Suprapubic skin (tissue), 4 donors: ENCODE results near the gene A3GALT2. TPM values are rescaled to one million over a fixed set of nuclear protein-coding genes. Genes with fewer than 3 reads are reported as not detected.

ENCODE experiments used
- DNase-seq, 2 donors: peaks; one replicate each; pipeline ENCODE4 v3.0.0-alpha.2; 2019; ENCODE audit warnings: low spot score in 2 of 2
- H3K27ac ChIP-seq: fragments of 200-600 bp; sonication (generic); one replicate; pipeline ENCODE4 v1.5.1; 2019
- H3K27me3 ChIP-seq: fragments of 200-600 bp; sonication (generic); one replicate; pipeline ENCODE4 v1.5.1; 2019
- H3K36me3 ChIP-seq: fragments of 200-600 bp; sonication (generic); one replicate; pipeline ENCODE4 v1.5.1; 2019
- H3K4me1 ChIP-seq: fragments of 200-600 bp; sonication (generic); one replicate; pipeline ENCODE4 v1.5.1; 2019
- H3K4me3 ChIP-seq: fragments of 200-600 bp; sonication (generic); one replicate; pipeline ENCODE4 v1.5.1; 2019; ENCODE audit warnings: mild to moderate bottlenecking
- H3K9me3 ChIP-seq: fragments of 200-600 bp; sonication (generic); one replicate; pipeline ENCODE4 v1.5.1; 2019
- CTCF ChIP-seq, 2 donors: fragments of 200-600 bp in 1 of 2; fragments of 450-650 bp in 1 of 2; sonication (generic) in 1 of 2; IDR thresholded peaks; one replicate each; pipeline ENCODE4 v1.5.1; 2016 to 2019; ENCODE audit warnings: antibody characterized with exemption in 2 of 2, mild to moderate bottlenecking in 1 of 2, moderate library complexity in 1 of 2
- EP300 ChIP-seq: sonication (generic); formaldehyde crosslinking; IDR thresholded peaks from one replicate; pipeline ENCODE4 v1.6.1; 2017; ENCODE audit warnings: antibody characterized with exemption
- POLR2A ChIP-seq, 2 donors: fragments of 450-650 bp; IDR thresholded peaks; one replicate each; pipeline ENCODE4 v1.6.1; 2017; ENCODE audit warnings: antibody characterized with exemption in 2 of 2, mild to moderate bottlenecking in 2 of 2, moderate library complexity in 2 of 2
- POLR2AphosphoS5 ChIP-seq, 3 donors: sonication (generic); formaldehyde crosslinking; IDR thresholded peaks; one replicate each; pipeline ENCODE4 v1.6.1; 2017; ENCODE audit warnings: antibody characterized with exemption in 3 of 3
- WGBS: methylation state at CpG from one replicate; pipeline ENCODE4 v1.1.5; 2018; 5-methylcytosine and 5-hydroxymethylcytosine counted together
- total RNA-seq, 4 donors: library from RNA; depleted of rRNA; stranded (reverse); fragments of >200 nt; gene quantifications; one replicate each; pipeline ENCODE4 v1.1.0, GENCODE V29; 2016

The A3GALT2 gene
- total RNA-seq, 4 donors from 2014 or later: not detected

DNA sequence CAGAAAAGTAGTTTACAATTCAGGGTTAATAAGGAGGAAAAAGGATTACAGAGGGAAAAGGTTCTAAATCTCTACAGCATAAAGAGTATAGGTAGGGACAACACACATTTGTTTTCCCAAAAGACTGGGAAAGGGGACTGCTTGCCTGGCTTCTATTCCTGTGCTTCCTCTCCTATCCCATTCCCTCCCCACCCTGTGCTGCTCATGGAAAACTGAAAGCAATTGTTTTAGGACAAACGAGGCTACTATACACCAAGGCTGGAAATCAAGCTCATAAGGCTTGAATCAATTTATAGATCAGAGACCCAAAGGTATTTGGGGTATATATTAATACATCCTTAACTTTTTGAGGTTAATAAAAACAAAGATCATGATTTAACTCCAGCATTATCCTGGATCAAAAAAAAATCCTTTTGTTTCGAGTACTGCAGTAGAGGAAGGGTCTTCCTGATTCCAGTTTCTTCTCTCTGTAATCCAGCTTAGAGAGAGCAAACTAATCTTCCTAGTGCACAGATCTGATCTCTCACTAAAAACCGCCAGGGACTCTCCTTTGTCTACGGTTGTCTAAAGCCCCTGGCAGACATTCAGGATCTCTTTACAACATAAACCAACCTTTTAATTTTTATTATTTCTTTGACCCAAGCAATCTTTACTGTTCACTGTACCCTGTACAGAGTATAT, 37.4 kb upstream of the A3GALT2 start:
- no peak for DNase-seq
- no peak for TF ChIP-seq POLR2A (IDR thresholded peaks at IDR 0.05)
- no peak for TF ChIP-seq EP300
- no peak for TF ChIP-seq POLR2AphosphoS5 (IDR thresholded peaks at IDR 0.05)
- no peak for TF ChIP-seq CTCF (IDR thresholded peaks at IDR 0.05)
- Histone ChIP-seq H3K9me3 (no peaks in the 10 kb centered on the region), H3K4me3 (no peak overlapping the region), H3K27ac (no peak overlapping the region), H3K27me3 (no peaks in the 10 kb centered on the region), H3K4me1 (peaks cover 4% of the 10 kb centered on the region), H3K36me3 (peaks cover 9% of the 10 kb centered on the region)
- WGBS: 68% methylated on average over 4 of the region's 4 CpGs

GRCh38 chr1:33357099-33357498, 36.2 kb upstream of the A3GALT2 start:
- H3K27me3 ChIP-seq: no peaks in the 10 kb centered on the region
- no peak overlapping the region for H3K4me3 ChIP-seq
- no peaks in the 10 kb centered on the region for H3K4me1 ChIP-seq
- over 99% methylated on average over 5 of the region's 5 CpGs for WGBS
- no peak overlapping the region for H3K27ac ChIP-seq
- H3K9me3 ChIP-seq: no peaks in the 10 kb centered on the region
- peaks cover 9% of the 10 kb centered on the region for H3K36me3 ChIP-seq
- TF ChIP-seq POLR2A (IDR thresholded peaks at IDR 0.05) (no peak), CTCF (IDR thresholded peaks at IDR 0.05) (no peak), POLR2AphosphoS5 (IDR thresholded peaks at IDR 0.05) (no peak), EP300 (no peak)
- DNase-seq: peak in 1 of 2 donors; percentile 12

DNA sequence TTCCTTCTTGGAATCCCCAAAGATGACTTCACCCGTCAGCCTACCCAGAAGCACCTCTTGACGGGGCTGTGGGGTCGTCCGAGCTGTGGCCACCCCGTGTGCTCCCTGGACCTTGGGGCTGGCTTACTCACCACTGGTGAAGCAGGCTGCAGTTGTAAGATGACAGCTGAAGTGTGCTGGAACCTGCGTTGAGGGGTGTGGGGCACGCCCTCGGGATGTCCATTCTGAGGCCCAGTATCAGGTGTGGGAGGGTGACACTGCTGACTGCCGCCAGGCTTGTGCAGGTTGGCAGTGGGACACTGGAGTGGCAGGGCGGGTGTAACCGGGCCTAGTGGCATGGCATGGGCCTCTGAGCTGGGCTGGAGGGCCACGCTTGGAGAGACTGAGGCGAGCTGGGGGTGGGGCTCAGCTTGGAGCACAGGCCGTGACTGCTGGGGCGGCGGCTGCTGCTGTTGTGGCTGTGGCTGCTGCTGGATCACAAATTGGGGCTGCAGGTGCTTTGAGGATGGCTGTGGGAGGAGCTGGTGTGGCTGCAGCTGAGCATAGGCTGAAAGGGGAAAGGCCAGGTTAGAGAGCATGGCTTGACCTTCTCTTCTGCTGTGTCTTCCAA, 33.9 kb upstream of the A3GALT2 start:
- Histone ChIP-seq H3K9me3 (no peaks in the 10 kb centered on the region), H3K4me1 (peaks cover 10% of the 10 kb centered on the region), H3K4me3 (no peak overlapping the region), H3K27me3 (no peaks in the 10 kb centered on the region), H3K36me3 (peaks cover 9% of the 10 kb centered on the region), H3K27ac (no peak overlapping the region)
- DNase-seq: peak in 1 of 2 donors; percentile 55
- 94% methylated on average over 15 of the region's 16 CpGs for WGBS
- TF ChIP-seq CTCF (IDR thresholded peaks at IDR 0.05): no peak
- no peak for TF ChIP-seq POLR2AphosphoS5 (IDR thresholded peaks at IDR 0.05)
- no peak for TF ChIP-seq EP300
- no peak for TF ChIP-seq POLR2A (IDR thresholded peaks at IDR 0.05)

DNA sequence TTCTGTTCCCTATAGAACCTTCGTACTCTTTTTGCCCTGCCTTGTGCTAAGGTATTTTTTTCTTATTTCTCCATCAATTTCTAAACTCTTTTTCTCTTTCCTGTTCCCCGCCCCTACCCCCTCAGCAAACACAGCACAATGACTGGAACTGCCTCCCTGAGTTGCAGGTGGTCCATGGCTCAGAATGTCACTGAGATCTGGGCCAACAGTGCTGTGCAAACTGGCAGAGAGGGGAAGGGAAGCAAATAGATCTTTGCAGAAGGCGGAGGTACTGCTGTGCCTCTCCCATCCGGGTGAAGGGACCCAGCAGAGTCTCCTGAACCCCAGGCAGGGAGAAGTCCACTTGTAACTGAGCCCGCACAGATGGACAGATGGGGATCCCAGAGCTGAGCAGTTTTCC, 32.6 kb upstream of the A3GALT2 start:
- TF ChIP-seq POLR2A (IDR thresholded peaks at IDR 0.05): no peak
- TF ChIP-seq EP300: no peak
- TF ChIP-seq CTCF (IDR thresholded peaks at IDR 0.05): no peak
- TF ChIP-seq POLR2AphosphoS5 (IDR thresholded peaks at IDR 0.05): no peak
- no peak overlapping the region for H3K27ac ChIP-seq
- H3K27me3 ChIP-seq: no peaks in the 10 kb centered on the region
- peaks cover 14% of the 10 kb centered on the region for H3K4me1 ChIP-seq
- WGBS: 90% methylated on average over 5 of the region's 5 CpGs
- H3K4me3 ChIP-seq: no peak overlapping the region
- H3K9me3 ChIP-seq: no peaks in the 10 kb centered on the region
- peaks cover 9% of the 10 kb centered on the region for H3K36me3 ChIP-seq
- DNase-seq: peak in 1 of 2 donors; percentile 40

- Histone ChIP-seq H3K27ac (no peak overlapping the region), H3K4me3 (no peak overlapping the region)
- 85% methylated on average over 6 of the region's 6 CpGs for WGBS
Observed at GRCh38 chr1:33351281-33351660, 30.4 kb upstream of the A3GALT2 start.

More at GRCh38 chr1:33351281-33351660, 30.4 kb upstream of the A3GALT2 start:
- Histone ChIP-seq H3K27me3 (no peaks in the 10 kb centered on the region), H3K9me3 (no peaks in the 10 kb centered on the region), H3K36me3 (peaks cover 9% of the 10 kb centered on the region), H3K4me1 (peaks cover 36% of the 10 kb centered on the region)
- no peak for DNase-seq
- TF ChIP-seq CTCF (IDR thresholded peaks at IDR 0.05): no peak
- TF ChIP-seq POLR2AphosphoS5 (IDR thresholded peaks at IDR 0.05): no peak
- no peak for TF ChIP-seq EP300
- no peak for TF ChIP-seq POLR2A (IDR thresholded peaks at IDR 0.05)
